PFSK-1 (cell line): ENCODE data around the gene PPFIA3.

Experiments used
- FOXP2 ChIP-seq: optimal IDR thresholded peaks from 2 replicates; pipeline ENCODE3; 2011; ENCODE audit warnings: borderline replicate concordance, control low read depth, inconsistent platforms; ENCODE audit not compliant: insufficient read depth; ENCODE audit errors: extremely low read length, extremely low read depth
- POLR2AphosphoS5 ChIP-seq: IDR thresholded peaks from 2 replicates; pipeline ENCODE4 v1.6.1; 2012; ENCODE audit warnings: low read depth, mild to moderate bottlenecking, control low read depth, low read length, moderate library complexity
- SIN3A ChIP-seq: IDR thresholded peaks from 2 replicates; pipeline ENCODE4 v1.6.1; 2012; ENCODE audit warnings: mild to moderate bottlenecking, low read length, moderate library complexity, borderline replicate concordance; ENCODE audit not compliant: insufficient read depth
- TAF1 ChIP-seq: IDR thresholded peaks from 2 replicates; pipeline ENCODE4 v1.6.1; 2012; ENCODE audit warnings: low read length, control low read depth, borderline replicate concordance; ENCODE audit not compliant: insufficient read depth
- TF ChIP-seq, protein P1 (sequence below), 2 experiments: IDR thresholded peaks; 2 replicates each; pipeline versions ENCODE4 v1.6.1 to v1.8.0; 2011 to 2012; ENCODE audit warnings: low read depth in 2 of 2, low read length in 2 of 2, control low read depth in 1 of 2, inconsistent platforms in 1 of 2, mild to moderate bottlenecking in 1 of 2, moderate library complexity in 1 of 2; ENCODE audit not compliant: insufficient read depth in 1 of 2

The PPFIA3 gene

DNA sequence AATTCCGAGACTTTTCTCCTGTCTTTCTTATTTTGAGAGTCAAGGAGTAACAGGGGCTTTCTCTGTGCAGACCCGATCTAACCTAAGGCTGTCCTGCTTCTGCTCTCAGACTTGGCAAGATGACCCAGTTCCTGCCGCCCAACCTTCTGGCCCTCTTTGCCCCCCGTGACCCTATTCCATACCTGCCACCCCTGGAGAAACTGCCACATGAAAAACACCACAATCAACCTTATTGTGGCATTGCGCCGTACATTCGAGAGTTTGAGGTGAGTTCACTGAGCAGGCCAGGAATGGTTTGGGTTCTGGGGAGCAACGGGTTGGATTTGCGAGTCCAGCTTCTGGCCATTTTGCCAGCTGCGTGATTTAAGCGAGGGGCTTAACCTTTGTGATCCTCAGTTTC lies 33.0 kb upstream of the PPFIA3 start:
- no peak for TF ChIP-seq SIN3A

DNA sequence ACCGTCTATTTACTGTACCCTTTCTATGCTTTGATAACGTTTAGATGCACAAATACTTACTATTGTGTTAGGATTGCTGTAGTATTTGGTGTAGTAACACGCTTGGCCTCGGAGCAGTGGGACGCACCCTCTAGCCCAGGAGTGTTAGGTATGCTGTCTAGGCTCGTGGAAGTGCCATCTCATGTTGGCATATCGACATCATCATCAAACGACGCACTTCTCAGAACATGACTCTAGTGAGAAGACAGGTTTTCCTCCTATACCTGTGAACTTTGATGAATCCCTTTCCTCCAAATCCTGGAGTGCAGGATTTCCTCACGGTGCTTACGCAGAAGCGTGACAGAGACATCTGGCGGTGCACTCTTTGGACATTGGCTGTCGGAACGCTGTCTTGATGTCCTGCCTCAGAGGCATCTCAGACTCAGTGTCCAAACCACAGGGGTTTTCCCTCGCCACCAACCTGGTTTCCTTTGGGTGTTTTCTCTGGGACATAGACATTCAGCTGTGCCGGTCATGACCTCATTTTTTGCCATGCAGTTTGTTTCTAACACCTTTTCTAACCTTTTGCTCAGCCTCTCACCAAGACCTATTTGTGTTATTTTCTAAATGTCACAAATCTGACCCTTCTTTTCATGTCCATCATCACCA lies 27.8 kb upstream of the PPFIA3 start:
- no peak for TF ChIP-seq FOXP2
- no peak for TF ChIP-seq POLR2AphosphoS5
- TF ChIP-seq SIN3A = no peak
- no peak for TF ChIP-seq TAF1
- TF ChIP-seq, protein P1, sequence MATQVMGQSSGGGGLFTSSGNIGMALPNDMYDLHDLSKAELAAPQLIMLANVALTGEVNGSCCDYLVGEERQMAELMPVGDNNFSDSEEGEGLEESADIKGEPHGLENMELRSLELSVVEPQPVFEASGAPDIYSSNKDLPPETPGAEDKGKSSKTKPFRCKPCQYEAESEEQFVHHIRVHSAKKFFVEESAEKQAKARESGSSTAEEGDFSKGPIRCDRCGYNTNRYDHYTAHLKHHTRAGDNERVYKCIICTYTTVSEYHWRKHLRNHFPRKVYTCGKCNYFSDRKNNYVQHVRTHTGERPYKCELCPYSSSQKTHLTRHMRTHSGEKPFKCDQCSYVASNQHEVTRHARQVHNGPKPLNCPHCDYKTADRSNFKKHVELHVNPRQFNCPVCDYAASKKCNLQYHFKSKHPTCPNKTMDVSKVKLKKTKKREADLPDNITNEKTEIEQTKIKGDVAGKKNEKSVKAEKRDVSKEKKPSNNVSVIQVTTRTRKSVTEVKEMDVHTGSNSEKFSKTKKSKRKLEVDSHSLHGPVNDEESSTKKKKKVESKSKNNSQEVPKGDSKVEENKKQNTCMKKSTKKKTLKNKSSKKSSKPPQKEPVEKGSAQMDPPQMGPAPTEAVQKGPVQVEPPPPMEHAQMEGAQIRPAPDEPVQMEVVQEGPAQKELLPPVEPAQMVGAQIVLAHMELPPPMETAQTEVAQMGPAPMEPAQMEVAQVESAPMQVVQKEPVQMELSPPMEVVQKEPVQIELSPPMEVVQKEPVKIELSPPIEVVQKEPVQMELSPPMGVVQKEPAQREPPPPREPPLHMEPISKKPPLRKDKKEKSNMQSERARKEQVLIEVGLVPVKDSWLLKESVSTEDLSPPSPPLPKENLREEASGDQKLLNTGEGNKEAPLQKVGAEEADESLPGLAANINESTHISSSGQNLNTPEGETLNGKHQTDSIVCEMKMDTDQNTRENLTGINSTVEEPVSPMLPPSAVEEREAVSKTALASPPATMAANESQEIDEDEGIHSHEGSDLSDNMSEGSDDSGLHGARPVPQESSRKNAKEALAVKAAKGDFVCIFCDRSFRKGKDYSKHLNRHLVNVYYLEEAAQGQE (IDR thresholded peaks at IDR 0.05; ENCODE audit: insufficient read depth in 1 of 2, low read depth in 2 of 2, low read length in 2 of 2) = no peak

DNA sequence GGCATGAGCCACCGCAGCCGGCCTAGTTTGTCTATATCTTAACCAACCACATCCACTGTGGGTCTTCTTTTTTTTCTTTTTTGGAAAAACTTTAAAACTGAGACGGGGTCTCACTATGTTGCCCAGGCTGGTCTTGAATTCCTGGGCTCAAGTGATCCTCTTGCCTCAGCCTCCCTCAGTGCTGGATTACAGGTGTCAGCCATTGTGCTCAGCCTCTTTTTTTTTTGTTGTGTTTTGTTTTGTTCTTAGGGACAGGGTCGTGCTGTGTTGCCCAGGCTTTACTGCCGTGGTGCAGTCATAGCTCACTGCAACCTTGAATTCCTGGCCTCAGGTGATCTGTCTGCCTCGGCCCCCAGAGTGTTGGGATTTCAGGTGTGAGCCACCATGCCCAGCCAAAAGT lies 26.7 kb upstream of the PPFIA3 start:
- TF ChIP-seq FOXP2 = no peak
- TF ChIP-seq SIN3A = no peak
- TF ChIP-seq, protein P1 (IDR thresholded peaks at IDR 0.05; ENCODE audit: insufficient read depth in 1 of 2, low read depth in 2 of 2, low read length in 2 of 2) = no peak
- TF ChIP-seq TAF1 = no peak
- no peak for TF ChIP-seq POLR2AphosphoS5

DNA sequence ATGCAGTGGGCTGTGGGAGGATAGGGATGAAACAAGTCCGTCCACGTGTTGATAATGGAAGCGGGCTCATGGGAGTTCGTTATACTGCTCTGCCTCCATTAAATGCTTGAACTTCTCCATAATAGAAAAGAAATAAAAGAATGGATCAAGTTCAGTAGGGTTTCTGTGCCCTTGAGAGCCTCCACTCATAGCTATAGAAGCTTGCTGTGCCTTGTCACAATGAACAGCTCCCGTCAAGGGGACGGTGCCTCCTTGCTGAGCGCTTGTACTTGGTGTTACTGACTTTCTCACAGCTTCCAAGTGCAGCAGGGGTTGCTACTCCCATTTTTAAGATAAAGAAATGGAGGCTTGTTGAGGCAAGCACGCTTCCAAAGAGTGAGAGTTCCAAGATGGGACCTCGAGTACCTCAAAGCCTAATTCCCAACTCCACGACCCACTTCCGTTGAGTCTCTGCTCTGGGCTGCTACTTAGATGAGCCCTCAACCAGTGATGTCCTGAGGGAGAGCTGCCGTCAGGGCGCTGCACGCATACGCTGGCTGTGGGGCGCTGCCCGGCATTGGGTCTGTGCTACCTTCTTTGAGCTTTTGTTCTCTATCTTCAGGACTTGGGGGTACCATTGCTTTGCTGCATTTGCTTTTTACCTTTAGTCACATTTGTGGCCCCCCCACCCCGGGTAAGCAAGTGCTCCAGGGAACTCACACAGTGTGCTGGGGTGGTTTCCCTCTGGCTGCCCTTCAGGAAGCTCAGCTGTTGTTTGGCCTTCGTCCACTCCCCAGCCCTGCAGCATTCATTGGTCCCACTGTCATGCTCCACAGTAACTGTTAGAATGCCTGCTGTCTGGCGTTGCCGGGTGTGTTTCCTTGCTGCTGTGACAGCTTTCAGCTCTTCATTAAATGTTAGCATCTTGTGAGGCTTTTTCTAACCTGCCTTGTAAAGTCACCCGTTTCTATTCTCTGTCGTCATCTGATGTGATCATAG lies 24.6 kb upstream of the PPFIA3 start:
- TF ChIP-seq, protein P1 (IDR thresholded peaks at IDR 0.05; ENCODE audit: insufficient read depth in 1 of 2, low read depth in 2 of 2, low read length in 2 of 2) = no peak
- TF ChIP-seq TAF1 (no peak), SIN3A (no peak), POLR2AphosphoS5 (peak; percentile 52)

DNA sequence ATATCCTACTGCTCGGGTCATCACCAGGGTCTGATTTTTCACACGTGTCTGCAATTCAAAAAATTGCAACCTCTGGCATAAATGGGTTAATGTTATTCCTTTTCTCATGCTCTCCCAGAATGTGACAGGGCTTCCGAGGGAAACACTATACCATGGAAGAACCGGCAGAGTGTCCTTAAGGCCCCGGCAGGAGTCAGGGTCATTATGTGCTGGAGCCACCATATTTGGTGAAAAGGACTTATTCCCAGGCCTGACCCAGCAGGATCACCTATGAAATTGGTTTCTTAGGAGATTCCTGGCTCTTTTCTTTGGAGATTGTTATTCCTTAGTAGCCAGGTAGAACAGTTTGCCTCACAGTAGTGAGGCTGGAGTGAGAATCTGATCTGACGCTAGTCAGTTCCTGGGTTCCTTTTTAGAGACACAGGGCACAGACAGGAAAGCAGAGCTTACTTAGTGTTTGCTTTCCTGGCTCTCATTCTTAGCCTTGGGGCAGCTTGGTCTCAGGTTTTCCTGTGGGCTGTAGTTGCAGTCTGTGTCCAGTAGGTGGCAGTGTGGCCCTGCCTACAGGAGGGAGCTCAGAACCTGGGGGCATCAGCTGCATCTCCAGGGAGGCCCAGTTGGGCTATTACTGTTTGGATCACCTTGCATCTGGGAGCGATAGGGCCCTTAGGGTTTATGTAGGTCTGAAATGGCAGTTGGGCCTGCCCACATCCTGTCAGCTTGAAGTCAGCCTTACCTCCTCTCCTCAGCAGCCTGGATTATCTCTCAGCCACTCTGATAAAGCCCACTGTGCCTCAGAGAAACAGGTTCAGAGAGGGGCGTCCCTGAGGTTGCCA lies 21.7 kb upstream of the PPFIA3 start:
- TF ChIP-seq POLR2AphosphoS5 (peak; percentile 41; the same call in 1 of the 2 replicates), FOXP2 (no peak)

DNA sequence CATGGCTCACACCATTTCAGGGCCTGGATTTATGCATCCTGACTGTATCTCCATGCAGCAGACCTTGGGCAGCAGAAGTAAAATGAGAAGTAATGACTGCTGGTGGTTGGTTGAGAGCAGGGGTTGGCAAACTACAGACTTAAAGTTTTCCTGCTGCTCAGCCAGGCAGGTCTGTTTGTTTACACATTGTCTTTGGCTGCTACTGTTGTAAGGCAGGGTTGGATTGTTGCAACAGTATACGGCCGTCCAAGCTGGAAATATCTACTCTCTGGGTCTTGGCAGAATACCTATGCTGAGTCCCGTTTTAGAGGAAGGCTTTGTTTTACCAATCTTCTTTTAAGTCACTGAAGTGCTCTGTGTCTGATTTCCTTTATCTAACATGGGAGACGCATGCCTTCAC lies 20.5 kb upstream of the PPFIA3 start:
- TF ChIP-seq SIN3A (no peak), TAF1 (no peak), POLR2AphosphoS5 (no peak), FOXP2 (no peak)
- TF ChIP-seq, protein P1 (IDR thresholded peaks at IDR 0.05; ENCODE audit: insufficient read depth in 1 of 2, low read depth in 2 of 2, low read length in 2 of 2) = no peak
